NCI-H446 treated with DMSO at 0.1 percent for 48 hours (cell line): Measurements from ENCODE around the gene SNTG2.

Source experiments
- DNase-seq: peaks from one replicate; lab custom pipeline; 2025; lab: John Stamatoyannopoulos, UW

The SNTG2 gene

DNA sequence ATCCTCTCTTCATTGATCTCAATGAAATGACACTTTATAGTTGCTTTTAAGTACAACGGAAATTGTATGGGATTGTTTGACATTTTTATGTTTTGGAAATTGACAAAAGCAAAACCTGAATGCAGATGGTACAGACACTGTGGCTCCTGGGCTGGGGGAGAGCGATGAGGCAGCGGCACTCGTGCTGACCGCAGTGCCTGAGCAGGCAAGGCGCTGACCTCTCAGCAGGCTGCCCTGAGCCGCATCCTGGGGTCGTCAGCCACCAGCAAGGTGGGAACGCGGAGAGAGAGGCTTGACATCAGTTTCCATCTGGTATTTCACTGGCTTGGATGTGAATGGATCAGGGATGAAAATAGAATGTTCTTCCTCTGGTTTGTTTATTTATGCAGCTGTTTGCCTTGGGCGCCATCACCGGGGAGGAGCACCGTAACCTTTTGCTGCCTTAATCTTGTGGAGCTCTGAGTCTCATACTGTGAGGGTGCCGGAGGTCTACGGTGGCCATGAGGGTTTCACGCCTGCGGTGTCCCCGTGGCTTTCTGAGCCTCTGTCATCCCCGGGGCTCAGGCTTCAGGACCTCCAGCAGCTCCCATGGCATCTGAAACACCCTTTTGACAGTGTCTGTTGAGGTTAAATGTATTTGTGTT, 367.8 kb downstream of the SNTG2 start:
- DNase-seq, result no peak

DNA sequence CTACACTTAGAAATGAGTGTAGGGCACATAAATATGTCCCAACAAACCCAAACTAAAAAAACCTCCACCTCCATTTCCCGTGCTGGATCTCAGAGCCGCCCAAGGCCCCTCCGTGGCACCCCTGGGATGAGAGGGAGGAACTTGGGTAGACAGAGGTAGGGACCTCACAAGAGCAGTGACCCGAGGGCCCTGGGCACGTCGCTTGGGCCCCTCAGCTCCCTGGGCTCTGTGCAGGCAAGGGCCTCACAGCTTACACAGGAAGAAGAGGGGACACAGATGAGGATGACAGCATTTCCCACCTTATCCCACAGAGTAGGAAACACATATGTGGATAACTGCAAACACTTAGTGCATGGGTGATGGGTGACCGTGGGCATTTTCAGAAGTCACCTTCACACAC, 368.7 kb downstream of the SNTG2 start:
- DNase-seq, result no peak

DNA sequence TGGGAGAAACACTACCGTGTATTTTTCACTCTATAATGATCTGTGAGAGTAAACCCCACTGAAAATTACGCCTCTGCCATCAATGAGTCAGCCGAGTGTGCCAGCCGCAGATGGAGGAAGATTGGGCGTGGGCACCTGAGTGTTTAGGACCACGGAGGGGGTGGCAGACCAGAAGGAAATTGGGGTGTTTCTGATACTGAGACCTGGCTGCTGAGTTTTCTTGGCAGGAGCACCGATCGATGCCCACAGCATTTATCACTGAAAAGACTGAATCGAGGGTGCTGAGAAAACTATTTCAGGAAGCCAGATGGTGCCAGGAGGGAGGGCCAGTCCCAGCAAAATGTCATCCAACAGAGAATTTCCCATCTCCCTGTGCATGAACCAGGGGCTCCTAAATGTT, 370.7 kb downstream of the SNTG2 start:
- no peak for DNase-seq

DNA sequence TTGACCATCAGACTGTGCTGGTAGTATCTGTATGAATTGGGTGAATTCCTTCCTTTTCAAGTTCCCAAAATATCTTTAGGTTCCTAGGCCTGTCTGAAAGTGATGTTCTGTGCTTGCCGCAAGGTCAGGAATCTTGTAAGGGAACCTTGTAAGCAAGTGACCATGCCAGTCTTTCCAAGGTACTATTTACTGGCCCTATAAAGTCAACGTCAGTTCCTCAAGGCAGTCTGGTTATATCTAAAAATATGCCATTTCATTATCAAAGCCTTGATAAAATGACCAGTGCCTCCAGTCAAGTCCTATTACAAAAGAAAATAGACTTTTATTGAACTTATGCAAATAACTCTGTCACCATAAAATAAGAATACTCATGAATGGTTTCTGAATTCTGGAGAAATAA, 374.2 kb downstream of the SNTG2 start:
- no peak for DNase-seq

DNA sequence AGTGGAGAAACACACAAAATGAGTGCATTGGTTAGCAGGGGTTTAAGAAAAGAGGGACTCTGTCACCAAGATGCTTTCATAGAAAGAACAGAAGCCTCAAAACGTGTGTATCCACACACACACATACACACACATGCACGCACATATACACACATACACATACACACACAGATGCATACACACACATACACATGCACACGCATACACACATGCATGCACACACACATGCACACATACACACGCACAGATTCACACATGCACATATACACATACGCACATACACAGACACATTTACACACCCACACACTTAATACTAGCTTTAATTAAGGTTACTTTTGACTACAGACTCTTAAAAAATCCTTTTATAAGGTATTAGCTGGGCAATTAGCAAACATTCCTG, 378.0 kb downstream of the SNTG2 start:
- no peak for DNase-seq

DNA sequence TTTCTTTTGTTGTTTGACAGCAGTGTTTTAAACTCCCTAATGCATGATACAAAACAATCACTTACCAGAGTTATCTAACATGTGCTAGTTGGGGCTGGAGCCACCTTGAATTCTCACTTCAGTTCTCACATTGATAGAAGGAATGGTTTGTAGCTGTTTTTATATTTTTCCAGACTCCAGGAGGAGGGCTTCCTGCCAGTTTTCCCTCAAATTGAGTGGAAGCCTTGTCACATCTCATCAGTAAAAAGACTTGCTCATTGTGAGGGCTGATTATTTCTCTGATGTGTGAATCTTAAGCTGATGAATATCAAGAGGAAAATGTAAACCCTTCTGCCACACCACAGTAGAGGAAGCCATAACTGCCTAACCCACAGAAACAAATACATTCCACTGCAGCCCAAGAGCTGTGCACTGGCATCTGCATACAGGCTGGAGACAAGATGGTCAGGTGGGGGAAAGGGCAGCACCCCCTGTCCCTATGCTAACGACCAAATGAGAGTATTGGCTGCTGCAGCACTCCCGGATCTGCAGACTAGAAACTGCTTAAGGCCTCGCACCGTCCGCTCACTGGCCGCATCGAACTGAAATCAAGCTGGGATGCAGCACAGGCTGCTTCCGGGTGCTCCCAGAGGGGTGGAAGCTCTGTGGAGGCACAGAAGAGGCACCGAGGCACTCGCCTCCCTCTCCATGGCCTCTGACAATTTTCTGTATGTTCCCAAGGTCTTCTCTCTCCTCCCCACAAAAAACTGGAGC, 388.9 kb downstream of the SNTG2 start:
- no peak for DNase-seq

DNA sequence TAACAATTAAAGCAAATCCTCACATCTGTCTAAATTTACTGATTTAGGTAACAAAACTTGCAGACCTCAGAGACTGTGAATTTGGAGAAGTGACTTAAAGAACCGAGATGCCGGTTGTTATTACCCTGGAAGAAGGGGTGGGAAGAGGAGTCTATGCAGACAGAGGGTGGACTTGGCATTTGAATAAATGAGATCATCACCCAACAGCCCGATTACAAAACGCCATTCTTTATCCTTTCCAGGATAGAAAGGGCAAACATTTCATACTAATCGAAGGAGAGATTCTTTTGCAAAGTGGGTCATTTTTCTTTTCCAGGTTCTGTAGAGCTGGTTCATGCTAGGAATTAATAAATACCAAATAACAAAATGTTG, 389.5 kb downstream of the SNTG2 start:
- no peak for DNase-seq

DNA sequence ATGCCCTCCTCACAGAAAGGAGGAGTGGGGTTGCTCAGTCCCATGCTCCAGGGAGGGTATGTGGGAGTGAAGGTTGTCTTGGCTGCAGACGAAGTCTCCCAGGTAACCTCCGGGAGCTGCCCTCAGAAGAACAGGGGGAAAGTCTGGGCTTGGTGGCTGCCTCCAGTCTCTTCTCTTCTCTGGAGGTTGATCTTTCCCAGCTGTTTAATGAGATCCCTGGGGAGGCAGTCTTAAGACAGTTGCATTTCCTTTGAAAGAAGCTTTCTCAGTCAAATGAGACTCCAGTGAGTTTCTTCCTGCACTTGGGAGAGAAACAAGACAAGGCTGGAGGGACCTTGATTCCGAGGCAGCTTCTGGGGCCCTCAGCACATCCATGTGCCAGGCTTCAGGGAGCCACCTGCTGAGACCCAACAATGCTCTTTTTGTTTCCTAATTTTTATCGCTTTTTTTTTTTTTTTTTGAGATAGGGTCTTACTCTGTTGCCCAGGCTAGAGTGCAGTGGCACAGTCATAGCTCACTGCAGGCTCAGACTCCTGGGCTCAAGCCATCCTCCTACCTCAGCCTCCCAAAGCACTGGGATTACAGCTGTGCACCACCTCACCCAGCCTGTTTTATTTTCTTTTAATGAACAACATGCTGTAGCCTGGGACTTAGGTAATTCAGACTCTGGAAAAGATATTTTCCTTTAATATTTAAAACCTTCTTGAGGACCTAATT, 390.9 kb downstream of the SNTG2 start:
- DNase-seq, result no peak

DNA sequence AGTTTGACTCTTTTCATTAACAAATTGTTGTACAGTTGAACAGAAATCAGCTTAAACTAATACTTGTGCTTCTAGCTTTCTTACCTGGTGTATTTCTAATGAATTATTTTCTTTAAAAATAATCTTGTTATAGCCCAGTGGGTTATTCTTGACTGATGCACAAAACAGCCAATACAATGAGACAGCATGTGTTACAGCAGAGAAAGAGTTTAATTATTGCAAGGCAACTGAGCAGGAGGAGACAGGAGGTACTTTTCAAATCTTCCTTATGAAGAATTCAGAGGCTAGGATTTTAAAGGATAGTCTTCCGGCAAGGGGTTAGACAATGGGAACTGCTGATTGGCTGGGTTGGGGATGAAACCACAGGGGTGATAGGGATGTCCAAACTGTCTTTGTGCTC, 398.1 kb downstream of the SNTG2 start:
- no peak for DNase-seq

DNA sequence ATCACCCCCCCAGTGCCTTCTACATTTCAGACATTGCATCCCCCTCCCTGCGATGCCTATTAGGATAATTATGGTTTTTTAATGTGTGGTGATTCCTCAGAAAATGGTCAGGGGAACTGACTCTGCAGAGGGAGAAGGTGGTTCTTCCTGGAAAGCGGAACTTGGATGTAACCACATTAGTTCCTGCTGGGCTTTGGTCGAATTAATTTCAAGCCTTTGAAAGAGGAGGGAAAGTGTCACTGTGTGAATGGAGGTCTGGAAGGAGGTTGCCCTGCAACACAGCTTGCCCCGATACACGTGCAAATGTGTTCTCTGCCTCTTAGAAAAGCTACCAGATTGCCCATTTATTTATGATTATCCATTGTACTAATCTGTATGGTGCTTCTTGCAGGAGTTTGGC, 399.5 kb downstream of the SNTG2 start:
- DNase-seq, result no peak

DNA sequence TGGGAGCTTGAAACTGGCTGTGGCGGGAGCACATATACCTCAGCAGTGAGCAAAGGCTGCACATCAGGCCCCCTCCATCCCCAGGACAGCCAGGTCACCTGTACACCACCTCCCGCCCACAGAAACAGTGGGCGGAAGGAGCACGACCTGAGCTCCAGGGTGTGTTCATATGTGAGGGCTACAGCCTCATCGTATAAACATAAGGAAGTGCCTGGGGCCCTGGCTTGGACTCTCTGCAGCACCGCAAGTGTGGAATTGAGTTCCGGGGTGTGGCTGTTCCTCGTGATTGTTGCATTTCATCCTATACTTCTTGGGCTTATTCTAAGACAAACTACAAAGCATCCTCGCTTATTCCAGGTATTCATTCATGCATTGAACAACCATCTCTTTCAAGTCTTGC, 402.5 kb downstream of the SNTG2 start:
- DNase-seq, result no peak

DNA sequence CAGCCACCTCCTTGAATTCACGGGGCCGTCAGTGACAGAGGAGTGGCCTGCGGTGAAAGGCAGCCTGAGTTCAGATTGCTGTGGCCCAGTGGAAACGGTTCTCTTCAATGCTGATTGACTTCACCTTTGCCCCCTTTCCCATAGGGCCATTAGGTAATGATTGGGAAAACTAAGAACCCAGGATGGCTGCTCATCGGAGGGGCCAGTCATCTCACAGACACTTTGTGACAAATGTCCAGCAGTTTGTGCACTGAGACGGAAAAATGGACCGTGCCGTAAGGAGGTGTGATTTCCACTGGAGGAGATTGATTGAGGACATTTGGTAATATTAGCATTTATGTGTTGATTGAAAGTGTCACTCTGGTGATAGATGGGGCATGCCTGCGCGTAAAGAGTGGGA, 402.9 kb downstream of the SNTG2 start:
- no peak for DNase-seq

DNA sequence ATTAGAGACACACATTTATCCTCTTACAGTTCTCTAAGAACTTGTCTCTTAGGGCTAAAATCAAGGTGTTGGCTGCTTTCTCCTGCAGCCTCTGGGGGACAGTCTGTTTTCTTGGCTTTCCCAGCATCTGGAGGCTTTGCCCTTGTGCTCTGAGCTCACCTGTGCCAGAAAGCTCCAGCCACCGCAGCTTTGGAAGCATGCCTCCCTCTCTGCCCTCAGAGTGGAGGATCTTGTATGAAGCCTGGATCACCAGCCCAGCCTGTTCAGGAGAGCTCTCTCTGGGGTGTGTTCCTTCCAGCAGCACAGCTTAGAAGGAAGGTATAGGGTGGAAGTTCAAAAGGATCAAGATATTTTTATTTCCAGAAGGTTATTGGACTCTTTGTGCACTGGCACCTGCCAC, 409.5 kb downstream of the SNTG2 start:
- no peak for DNase-seq

DNA sequence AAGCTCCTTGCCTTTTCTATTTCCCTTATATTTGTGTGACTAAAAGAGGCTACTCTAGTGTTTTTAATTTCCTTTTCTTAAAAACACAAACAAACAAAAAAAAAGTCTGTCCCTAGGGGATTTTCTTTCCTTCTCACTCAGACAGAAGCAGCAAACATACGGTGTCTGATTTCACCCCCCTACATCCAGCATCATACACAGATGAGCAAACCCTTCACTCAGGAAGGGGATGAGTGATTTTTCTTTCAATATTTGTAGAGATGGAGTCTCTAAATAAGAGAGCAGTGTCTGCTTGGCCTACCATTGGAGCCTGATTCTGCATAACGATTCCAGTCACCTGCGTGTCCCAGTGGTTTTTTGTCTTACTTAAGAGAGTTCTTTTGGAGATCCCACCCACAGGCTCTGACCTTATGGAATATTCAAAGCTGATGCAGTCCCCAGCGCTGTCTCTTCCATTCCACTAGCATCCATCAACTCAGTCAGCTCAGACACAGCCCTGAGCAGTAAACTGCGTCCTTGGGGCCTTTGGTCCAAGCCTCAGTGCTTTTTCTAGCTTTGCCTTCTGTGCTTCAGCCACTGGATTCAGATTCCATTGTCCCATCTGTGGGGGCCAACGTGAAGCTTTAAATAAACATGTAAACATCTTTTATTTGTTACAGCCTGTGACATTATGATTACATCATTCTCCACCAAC, 410.1 kb downstream of the SNTG2 start:
- DNase-seq, result no peak

DNA sequence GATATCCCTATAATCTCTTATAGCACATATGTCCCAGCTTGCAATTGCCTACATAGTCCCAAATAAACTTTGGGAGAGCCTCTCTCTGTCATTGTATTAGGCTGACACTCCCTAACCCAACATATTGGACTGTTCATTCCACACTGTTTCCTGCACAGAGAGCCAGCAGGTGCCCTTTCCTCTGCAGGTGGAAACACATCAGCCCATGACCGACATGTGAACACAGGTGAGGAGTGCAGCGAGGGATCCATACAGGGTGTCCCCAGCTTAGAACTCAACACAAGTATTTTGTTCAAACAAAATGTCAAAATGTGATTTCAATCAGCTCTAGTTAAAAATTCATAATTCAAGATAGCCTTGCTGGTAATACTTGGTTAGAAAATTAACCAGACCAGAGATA, 412.7 kb downstream of the SNTG2 start:
- no peak for DNase-seq

DNA sequence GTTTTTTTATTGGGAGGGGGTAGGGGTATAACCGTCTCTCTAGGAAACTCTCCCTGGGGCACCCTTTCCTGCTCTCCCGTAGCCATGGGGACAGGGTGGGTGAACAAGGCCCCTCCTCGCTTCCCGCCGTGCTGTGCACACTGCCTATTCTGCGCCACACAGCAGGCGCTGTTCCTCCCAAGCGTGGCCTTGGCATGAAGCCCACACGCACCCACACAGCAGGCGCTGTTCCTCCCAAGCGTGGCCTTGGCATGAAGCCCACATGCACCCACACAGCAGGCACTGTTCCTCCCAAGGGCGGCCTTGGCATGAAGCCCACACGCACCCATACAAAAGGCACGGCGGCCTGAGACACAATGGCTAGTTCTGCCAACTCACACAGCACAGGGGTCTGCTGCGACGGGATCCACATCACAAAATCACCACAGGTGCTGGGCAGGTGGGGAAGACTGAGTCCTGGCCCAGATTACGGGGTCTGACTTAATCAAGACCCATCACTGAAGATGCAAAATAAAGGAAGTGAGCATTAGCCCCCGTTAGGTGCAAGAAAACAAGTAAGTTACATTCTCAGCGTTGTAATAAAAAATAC, 416.0 kb downstream of the SNTG2 start:
- DNase-seq, result no peak

DNA sequence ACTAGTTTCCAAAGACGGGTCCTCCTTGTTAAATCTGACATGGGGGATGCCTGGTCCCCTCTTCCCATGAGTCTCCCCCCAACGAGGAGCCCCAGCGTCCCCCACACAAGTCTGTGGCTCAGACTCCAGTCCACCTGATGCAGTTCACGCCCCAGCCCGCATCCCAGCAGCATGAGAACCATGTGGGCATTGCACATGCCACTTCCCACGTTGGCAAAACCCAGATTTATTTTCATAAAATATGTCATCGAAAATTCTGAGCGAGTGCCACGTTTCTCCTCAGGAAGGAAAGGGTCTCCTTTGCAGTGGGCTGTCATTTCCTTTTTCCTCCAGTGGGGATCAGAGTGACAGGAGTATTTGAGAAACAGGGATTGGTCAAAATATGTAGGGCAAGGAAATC, 417.0 kb downstream of the SNTG2 start:
- no peak for DNase-seq

DNA sequence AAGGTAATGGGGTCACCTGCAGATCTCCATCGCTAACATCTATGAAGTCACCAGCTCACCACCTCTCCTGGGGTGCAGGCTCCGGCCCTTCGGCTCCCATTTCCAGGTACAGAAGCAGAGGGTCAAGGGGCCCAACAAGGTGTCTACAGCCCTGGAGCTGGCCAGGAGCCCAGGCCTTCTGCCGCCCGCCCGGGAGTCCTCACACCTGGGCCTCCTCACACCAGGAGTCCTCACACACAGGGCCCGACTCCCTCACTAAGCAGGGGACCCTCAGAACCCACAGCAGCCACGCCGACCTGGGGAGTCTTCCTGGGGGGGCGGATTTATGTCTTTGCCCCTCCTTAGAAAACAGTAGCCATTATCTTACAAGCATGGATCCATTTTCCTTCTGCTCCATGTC, 419.3 kb downstream of the SNTG2 start:
- DNase-seq, result no peak

DNA sequence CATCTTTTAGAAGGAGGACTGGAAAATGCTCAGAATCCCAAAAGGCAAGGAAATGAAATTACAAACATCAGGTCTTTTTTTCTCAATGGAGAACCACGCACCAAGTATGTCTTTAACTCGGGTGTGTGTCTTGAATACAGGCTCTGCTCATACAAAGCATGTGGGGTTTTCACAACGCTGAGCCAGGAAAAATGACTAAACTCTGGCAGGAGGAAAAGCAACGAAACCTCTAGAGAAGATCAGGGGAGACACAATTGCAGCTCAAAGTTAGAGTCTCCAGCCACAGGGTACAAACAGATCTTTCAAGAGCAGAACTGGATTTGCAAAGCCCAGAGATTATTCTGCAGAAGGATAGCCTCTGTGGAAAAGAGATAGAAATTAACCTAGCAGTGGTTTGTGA, 419.8 kb downstream of the SNTG2 start:
- no peak for DNase-seq

DNA sequence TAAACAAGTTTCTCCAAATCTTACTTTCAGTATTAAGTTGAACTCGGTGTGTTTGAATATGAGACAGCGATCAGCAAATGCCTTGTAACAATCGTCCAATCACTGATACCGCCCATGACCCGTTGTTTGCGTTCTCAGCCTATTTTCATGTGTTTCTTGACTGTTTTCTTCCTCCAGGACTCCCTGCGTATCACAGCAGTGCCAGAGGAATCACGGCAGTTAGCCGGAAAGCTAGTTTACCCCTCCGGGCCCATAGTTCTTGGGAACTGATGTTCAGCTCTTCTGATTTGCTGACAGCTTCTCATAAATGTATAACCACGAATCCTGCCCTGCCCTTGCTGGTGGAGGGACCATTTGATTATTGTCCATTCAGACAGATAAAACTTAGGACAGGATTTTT, 420.4 kb downstream of the SNTG2 start:
- DNase-seq, result no peak

DNA sequence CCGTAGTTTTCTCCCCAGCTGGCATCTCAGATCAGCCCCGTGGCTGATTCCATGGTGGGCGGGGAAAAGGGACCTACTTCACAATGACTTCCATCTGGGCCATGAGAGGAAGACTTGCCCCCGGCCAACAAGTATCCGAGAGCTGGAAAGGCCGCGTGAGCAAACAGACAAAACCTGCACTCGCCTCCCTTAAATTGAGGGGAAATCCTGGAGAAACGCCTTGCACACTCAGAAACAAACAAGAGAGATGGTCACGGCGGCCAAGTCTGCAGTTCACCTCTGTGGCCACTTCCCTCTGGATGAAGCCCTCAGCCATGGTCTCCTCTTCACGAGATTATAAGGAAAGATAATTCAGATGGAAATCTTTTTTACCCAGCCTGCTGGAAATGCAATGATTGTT, 423.2 kb downstream of the SNTG2 start:
- no peak for DNase-seq

DNA sequence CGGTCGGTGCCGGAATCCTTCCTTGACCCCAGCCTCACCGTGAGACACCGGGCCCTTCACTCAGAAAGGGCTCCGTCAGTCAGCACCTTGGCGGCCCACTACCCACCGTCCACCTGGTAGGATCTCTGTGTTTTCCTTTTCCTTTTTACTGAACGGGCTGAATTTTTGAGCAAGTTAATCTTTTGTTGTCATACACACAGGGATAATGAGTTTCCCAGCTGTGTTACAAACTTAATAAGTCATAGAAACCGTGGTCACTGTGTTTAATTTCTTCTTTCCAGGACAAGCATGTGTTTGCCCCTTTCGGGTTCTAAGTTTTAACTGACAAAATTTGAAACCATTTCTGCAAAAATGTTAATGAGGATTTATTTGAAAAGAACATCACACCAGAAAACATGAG, 423.6 kb downstream of the SNTG2 start:
- no peak for DNase-seq

DNA sequence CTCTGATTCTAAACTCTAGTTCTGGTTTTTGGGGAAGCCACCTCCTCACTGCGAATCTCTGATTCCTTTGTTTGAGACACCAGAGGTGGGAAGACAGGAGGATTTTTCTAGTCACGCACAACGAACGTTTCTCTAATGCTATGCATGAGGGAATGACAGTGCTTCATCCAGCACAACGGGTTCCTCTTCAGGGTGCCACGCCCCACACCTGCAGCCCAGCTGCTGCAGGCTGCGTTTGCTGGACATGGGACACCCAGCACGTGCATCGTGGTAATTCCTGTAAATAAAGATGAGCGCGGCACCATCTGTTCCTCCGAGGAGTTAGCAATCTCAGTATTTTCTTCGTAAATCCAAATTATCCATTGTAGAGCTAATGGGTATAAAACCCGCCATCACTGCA, 425.1 kb downstream of the SNTG2 start:
- no peak for DNase-seq
